HG03469 (cell line): ENCODE data around the gene COL1A1.

ENCODE experiments used
- ATAC-seq: cut with Tn5 transposase; IDR thresholded peaks from one replicate; pipeline ENCODE4 v1.9.1; 2021; ENCODE audit warnings: mild to moderate bottlenecking, moderate library complexity, moderate number of reproducible peaks; ENCODE audit not compliant: unreplicated experiment

COL1A1 gene

GRCh38 chr17:50187751-50188530 lies 13.5 kb downstream of the COL1A1 start:
- ATAC-seq, result no peak

GRCh38 chr17:50187394-50187725 lies 14.1 kb downstream of the COL1A1 start:
- no peak for ATAC-seq

GRCh38 chr17:50186661-50187393 lies 14.6 kb downstream of the COL1A1 start:
- no peak for ATAC-seq

- ATAC-seq, result no peak
These were observed 15.6 kb downstream of the COL1A1 start for GRCh38 chr17:50185631-50186471.

- ATAC-seq, result no peak
These were observed 16.6 kb downstream of the COL1A1 start for GRCh38 chr17:50184611-50185398.

GRCh38 chr17:50184064-50184463 lies 17.4 kb downstream of the COL1A1 start:
- no peak for ATAC-seq

- ATAC-seq, result no peak
These were observed 17.9 kb downstream of the COL1A1 start for GRCh38 chr17:50183421-50183994.

GRCh38 chr17:50182783-50183420 lies 18.5 kb downstream of the COL1A1 start:
- no peak for ATAC-seq

GRCh38 chr17:50181591-50182560 lies 19.6 kb downstream of the COL1A1 start:
- ATAC-seq, result no peak

- no peak for ATAC-seq
These were observed 20.3 kb downstream of the COL1A1 start for GRCh38 chr17:50181144-50181543.

GRCh38 chr17:50180620-50181019 lies 20.8 kb downstream of the COL1A1 start:
- no peak for ATAC-seq

- no peak for ATAC-seq
These were observed 21.3 kb downstream of the COL1A1 start for GRCh38 chr17:50180111-50180510.

- no peak for ATAC-seq
These were observed 23.2 kb downstream of the COL1A1 start for GRCh38 chr17:50177983-50178834.

- ATAC-seq, result no peak
These were observed 24.0 kb downstream of the COL1A1 start for GRCh38 chr17:50177476-50177875.

- ATAC-seq, result no peak
These were observed 24.7 kb downstream of the COL1A1 start for GRCh38 chr17:50176559-50177357.

GRCh38 chr17:50175035-50175807 lies 26.2 kb downstream of the COL1A1 start:
- no peak for ATAC-seq
